Activated T-cell treated with anti-CD3 and anti-CD28 coated beads, Interleukin-2, amount 50 U/mL, for 72 hours (primary cell): ENCODE measurements around the gene UGGT2. TPM values are rescaled to one million over a fixed set of nuclear protein-coding genes. Genes with fewer than 3 reads are reported as not detected.
A peak's percentile ranks its signal among the peaks of the same experiment; 100 is the strongest.
"Not testable (repeated sequence)": the region's sequence is repeated elsewhere in the genome, so short reads cannot be mapped to it uniquely, and the experiment has no call there.

Source experiments
- ATAC-seq, 2 donors: fragments of 150-1000 bp; cut with Tn5 transposase; replicated peaks in 1 of 2; 2 replicates each; pipeline ENCODE4 v1.10.0; 2021; ENCODE audit warnings: moderate library complexity in 2 of 2, mild to moderate bottlenecking in 1 of 2
- DNase-seq, 2 donors: peaks; one replicate each; pipeline ENCODE4 v3.0.0; 2021 to 2022; ENCODE audit warnings: mixed read lengths in 1 of 2
- H3K27ac Mint-ChIP-seq: one replicate; pipeline ENCODE4 v1.8.0; 2022; ENCODE audit warnings: mild to moderate bottlenecking, moderate library complexity, mixed read lengths
- H3K27me3 Mint-ChIP-seq: one replicate; pipeline ENCODE4 v1.8.0; 2022; ENCODE audit warnings: low read depth, mixed read lengths
- H3K36me3 Mint-ChIP-seq, 2 donors: one replicate each; pipeline ENCODE4 v1.8.0; 2022; ENCODE audit warnings: mixed read lengths in 2 of 2, mild to moderate bottlenecking in 1 of 2; ENCODE audit not compliant: insufficient read depth in 2 of 2
- H3K4me1 Mint-ChIP-seq: one replicate; pipeline ENCODE4 v1.8.0; 2022; ENCODE audit warnings: low read depth, mixed read lengths
- H3K4me3 Mint-ChIP-seq, 2 donors: one replicate each; pipeline ENCODE4 v1.8.0; 2022; ENCODE audit warnings: mild to moderate bottlenecking in 2 of 2, mixed read lengths in 2 of 2, moderate library complexity in 2 of 2
- H3K9me3 Mint-ChIP-seq, 2 donors: one replicate each; pipeline ENCODE4 v1.8.0; 2022; ENCODE audit warnings: mixed read lengths in 2 of 2
- total RNA-seq, 2 donors: library from RNA; stranded (reverse); gene quantifications; one replicate each; pipeline ENCODE4 v1.2.3, GENCODE V29; 2022

The UGGT2 gene
- total RNA-seq, 2 donors from 2014 or later: 0.14 to 0.65 TPM

GRCh38 chr13:95791084-95791722, 262.0 kb downstream of the UGGT2 start:
- no peak for DNase-seq
- no peaks in the 10 kb centered on the region for H3K4me1 Mint-ChIP-seq
- H3K36me3 Mint-ChIP-seq: peaks cover 12 to 28% of the 10 kb centered on the region in 2 donors
- ATAC-seq: no peak
- no peaks in the 10 kb centered on the region for H3K9me3 Mint-ChIP-seq
- H3K27ac Mint-ChIP-seq: no peak overlapping the region
- no peaks in the 10 kb centered on the region for H3K27me3 Mint-ChIP-seq
- H3K4me3 Mint-ChIP-seq: no peak overlapping the region

GRCh38 chr13:95789315-95789714, 263.9 kb downstream of the UGGT2 start:
- not testable (repeated sequence) for H3K9me3 Mint-ChIP-seq, DNase-seq, H3K27me3 Mint-ChIP-seq, ATAC-seq, H3K27ac Mint-ChIP-seq, H3K4me1 Mint-ChIP-seq, H3K4me3 Mint-ChIP-seq
- peaks cover 14 to 30% of the 10 kb centered on the region in 2 donors for H3K36me3 Mint-ChIP-seq

GRCh38 chr13:95788100-95788463, 265.1 kb downstream of the UGGT2 start:
- H3K4me3 Mint-ChIP-seq: no peak overlapping the region
- peaks cover 14 to 33% of the 10 kb centered on the region in 2 donors for H3K36me3 Mint-ChIP-seq

GRCh38 chr13:95787356-95788099, 265.7 kb downstream of the UGGT2 start:
- H3K27ac Mint-ChIP-seq: no peak overlapping the region
- H3K27me3 Mint-ChIP-seq: no peaks in the 10 kb centered on the region
- no peaks in the 10 kb centered on the region for H3K9me3 Mint-ChIP-seq
- no peaks in the 10 kb centered on the region for H3K4me1 Mint-ChIP-seq
- no peak for DNase-seq
- peaks cover 14 to 37% of the 10 kb centered on the region in 2 donors for H3K36me3 Mint-ChIP-seq
- no peak overlapping the region for H3K4me3 Mint-ChIP-seq
- no peak for ATAC-seq

More at GRCh38 chr13:95788100-95788463, 265.1 kb downstream of the UGGT2 start:
- Mint-ChIP-seq H3K27ac (no peak overlapping the region), H3K4me1 (no peaks in the 10 kb centered on the region), H3K27me3 (no peaks in the 10 kb centered on the region), H3K9me3 (no peaks in the 10 kb centered on the region)
- DNase-seq (no peak), ATAC-seq (no peak)

GRCh38 chr13:95784900-95785290, 268.3 kb downstream of the UGGT2 start:
- ATAC-seq (no peak), DNase-seq (no peak)
- no peaks in the 10 kb centered on the region for H3K27me3 Mint-ChIP-seq
- H3K4me3 Mint-ChIP-seq: no peak overlapping the region
- H3K4me1 Mint-ChIP-seq: no peaks in the 10 kb centered on the region
- peaks cover 15 to 35% of the 10 kb centered on the region in 2 donors for H3K36me3 Mint-ChIP-seq
- no peaks in the 10 kb centered on the region for H3K9me3 Mint-ChIP-seq
- H3K27ac Mint-ChIP-seq: no peak overlapping the region

GRCh38 chr13:95784161-95784899, 268.9 kb downstream of the UGGT2 start:
- Mint-ChIP-seq H3K27me3 (no peaks in the 10 kb centered on the region), H3K9me3 (no peaks in the 10 kb centered on the region), H3K4me3 (no peak overlapping the region), H3K36me3 (peaks cover 13 to 29% of the 10 kb centered on the region in 2 donors), H3K4me1 (no peaks in the 10 kb centered on the region), H3K27ac (no peak overlapping the region)
- DNase-seq (no peak), ATAC-seq (no peak)

GRCh38 chr13:95783747-95784146, 269.5 kb downstream of the UGGT2 start:
- DNase-seq (no peak), ATAC-seq (no peak)
- no peaks in the 10 kb centered on the region for H3K4me1 Mint-ChIP-seq
- H3K9me3 Mint-ChIP-seq: no peaks in the 10 kb centered on the region
- no peaks in the 10 kb centered on the region for H3K27me3 Mint-ChIP-seq
- peaks cover 10 to 24% of the 10 kb centered on the region in 2 donors for H3K36me3 Mint-ChIP-seq
- H3K4me3 Mint-ChIP-seq: no peak overlapping the region
- H3K27ac Mint-ChIP-seq: no peak overlapping the region

- ATAC-seq, H3K27ac Mint-ChIP-seq, H3K4me3 Mint-ChIP-seq, DNase-seq, H3K27me3 Mint-ChIP-seq, H3K4me1 Mint-ChIP-seq, H3K9me3 Mint-ChIP-seq: not testable (repeated sequence)
- peaks cover 7 to 18% of the 10 kb centered on the region in 2 donors for H3K36me3 Mint-ChIP-seq
These were observed 271.3 kb downstream of the UGGT2 start for GRCh38 chr13:95781940-95782339.

GRCh38 chr13:95781016-95781415, 272.2 kb downstream of the UGGT2 start:
- Mint-ChIP-seq H3K27ac (no peak overlapping the region), H3K27me3 (no peaks in the 10 kb centered on the region)
- ATAC-seq: no peak

GRCh38 chr13:95779522-95779921, 273.7 kb downstream of the UGGT2 start:
- Mint-ChIP-seq H3K36me3 (peaks cover 7 to 12% of the 10 kb centered on the region in 2 donors), H3K9me3 (no peaks in the 10 kb centered on the region), H3K27ac (no peak overlapping the region), H3K4me1 (no peaks in the 10 kb centered on the region), H3K4me3 (no peak overlapping the region), H3K27me3 (no peaks in the 10 kb centered on the region)
- DNase-seq (no peak), ATAC-seq (no peak)

More at GRCh38 chr13:95781016-95781415, 272.2 kb downstream of the UGGT2 start:
- Mint-ChIP-seq H3K9me3 (no peaks in the 10 kb centered on the region), H3K36me3 (peaks cover 7 to 12% of the 10 kb centered on the region in 2 donors), H3K4me3 (no peak overlapping the region), H3K4me1 (no peaks in the 10 kb centered on the region)
- no peak for DNase-seq

- no peak overlapping the region for H3K27ac Mint-ChIP-seq
- DNase-seq (no peak), ATAC-seq (no peak)
- no peaks in the 10 kb centered on the region for H3K9me3 Mint-ChIP-seq
- peaks cover 0 to 4% of the 10 kb centered on the region in 2 donors for H3K36me3 Mint-ChIP-seq
- no peaks in the 10 kb centered on the region for H3K27me3 Mint-ChIP-seq
- no peak overlapping the region for H3K4me3 Mint-ChIP-seq
- no peaks in the 10 kb centered on the region for H3K4me1 Mint-ChIP-seq
These were observed 281.3 kb downstream of the UGGT2 start for GRCh38 chr13:95771905-95772304.

GRCh38 chr13:95763601-95764000, 289.6 kb downstream of the UGGT2 start:
- no peak for ATAC-seq
- Mint-ChIP-seq H3K9me3 (no peaks in the 10 kb centered on the region), H3K4me3 (no peak overlapping the region), H3K4me1 (no peaks in the 10 kb centered on the region), H3K27me3 (no peaks in the 10 kb centered on the region), H3K36me3 (peaks cover 1 to 4% of the 10 kb centered on the region in 2 donors), H3K27ac (peak overlapping the region; percentile 19)
- DNase-seq: no peak

- not testable (repeated sequence) for H3K9me3 Mint-ChIP-seq, H3K4me3 Mint-ChIP-seq, H3K27ac Mint-ChIP-seq, ATAC-seq, H3K27me3 Mint-ChIP-seq, DNase-seq, H3K36me3 Mint-ChIP-seq, H3K4me1 Mint-ChIP-seq
These were observed 290.6 kb downstream of the UGGT2 start for GRCh38 chr13:95762626-95763025.
